Kidney (tissue), 14 donors: ENCODE measurements around the gene LEFTY2. TPM values are rescaled to one million over a fixed set of nuclear protein-coding genes. Genes with fewer than 3 reads are reported as not detected.
A peak's percentile ranks its signal among the peaks of the same experiment; 100 is the strongest.

Experiments used
- DNase-seq, 5 donors: peaks; one replicate each; pipeline ENCODE4 v3.0.0-alpha.2; 2013 to 2020
- FAIRE-seq: peaks from 2 replicates; lab custom pipeline; 2012; peaks lifted over from hg19 to GRCh38; lab: Jason Lieb, UNC
- H3K27ac ChIP-seq, 2 donors: one replicate each; pipeline ENCODE4 v1.7.0; 2013; ENCODE audit warnings: low read depth in 2 of 2, low read length in 2 of 2, inconsistent platforms in 1 of 2
- H3K27me3 ChIP-seq: one replicate; pipeline ENCODE4 v1.7.1; 2013; ENCODE audit warnings: low read length, inconsistent platforms; ENCODE audit not compliant: control insufficient read depth, insufficient read depth
- H3K36me3 ChIP-seq, 3 donors: one replicate each; pipeline versions ENCODE4 v1.7.0 to v1.7.1; 2013; ENCODE audit warnings: low read length in 3 of 3, control low read depth in 1 of 3, inconsistent platforms in 1 of 3; ENCODE audit not compliant: insufficient read depth in 3 of 3, control insufficient read depth in 2 of 3
- H3K4me1 ChIP-seq, 3 donors: one replicate each; pipeline versions ENCODE4 v1.7.0 to v1.7.1; 2013; ENCODE audit warnings: low read length in 3 of 3, inconsistent platforms in 1 of 3, low read depth in 1 of 3; ENCODE audit not compliant: control insufficient read depth in 2 of 3, insufficient read depth in 2 of 3
- H3K4me3 ChIP-seq, 3 donors: one replicate each; pipeline versions ENCODE4 v1.7.0 to v1.8.1; 2013; ENCODE audit warnings: low read length in 3 of 3, control low read depth in 1 of 3, inconsistent platforms in 1 of 3
- H3K9ac ChIP-seq, 3 donors: one replicate each; pipeline versions ENCODE4 v1.7.0 to v1.7.1; 2013; ENCODE audit warnings: low read length in 3 of 3, control low read depth in 1 of 3, inconsistent platforms in 1 of 3
- H3K9me3 ChIP-seq, 3 donors: one replicate each; pipeline versions ENCODE4 v1.7.0 to v1.7.1; 2013; ENCODE audit warnings: low read length in 3 of 3, control low read depth in 1 of 3, inconsistent platforms in 1 of 3; ENCODE audit not compliant: control insufficient read depth in 2 of 3, insufficient read depth in 1 of 3
- CTCF ChIP-seq: IDR thresholded peaks from 3 replicates; pipeline ENCODE4 v1.5.1; 2012; ENCODE audit warnings: mild to moderate bottlenecking, moderate library complexity, borderline replicate concordance; ENCODE audit not compliant: insufficient read depth; ENCODE audit errors: extremely low read depth
- intact Hi-C: fragments of 100-400 bp; cut with DNase I; formaldehyde crosslinking; loops from one replicate; pipeline ENCODE4 v1.11.1; 2022
- polyA plus RNA-seq: library from polyadenylated mRNA; stranded (reverse); fragments of 350-450 nt; fragmentation: Illumina TruSeq; extraction: RNeasy Lipid Tissue Mini Kit (QIAGEN cat#74804); gene quantifications from one replicate; pipeline ENCODE4 v1.2.3, GENCODE V29; 2014; ENCODE audit warnings: low read depth, low replicate concordance; ENCODE audit not compliant: insufficient read depth
- total RNA-seq: library from RNA; stranded (reverse); fragmentation: NEBNext Ultra II Directional; extraction: Animal tissue kit (Norgen Biotek cat#: 25700); gene quantifications from one replicate; pipeline ENCODE4 v1.2.1, GENCODE V29; 2021
- donor health status: control.
- donor health status: control.
- donor health status: control.
- donor health status: control.
- donor health status: control.
- donor health status: DM: yes; HTN: yes; CAD: no.
- donor health status: Normal renal cell carcinoma (clear cell type).

LEFTY2 gene
- total and polyA plus RNA-seq, 2 donors from 2014 or later = 0.13 to 0.28 TPM

DNA sequence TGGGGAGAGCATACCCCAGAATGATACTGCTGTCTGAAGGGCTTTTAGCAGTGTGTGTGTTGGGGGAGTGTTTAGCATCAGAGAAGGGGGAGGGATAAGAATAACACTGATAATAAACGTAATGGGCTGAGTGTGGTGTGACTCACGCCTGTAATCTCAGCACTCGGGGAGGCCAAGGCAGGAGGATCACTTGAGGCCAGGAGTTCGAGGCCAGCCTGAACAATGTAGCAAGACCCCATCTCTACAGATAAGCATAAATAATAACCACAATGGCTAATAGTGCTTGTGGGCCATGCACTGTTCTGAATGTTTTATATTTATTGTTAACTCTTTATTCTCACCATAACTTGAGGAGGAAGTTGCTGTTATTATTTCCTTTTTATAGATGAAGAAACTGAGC lies 2.6 kb upstream of the LEFTY2 start:
- no peak for FAIRE-seq
- Histone ChIP-seq H3K4me1 (peaks cover 0 to 7% (median 0%) of the 10 kb centered on the region in 3 donors), H3K27me3 (no peaks in the 10 kb centered on the region), H3K9me3 (no peaks in the 10 kb centered on the region), H3K27ac (no peak overlapping the region), H3K36me3 (no peaks in the 10 kb centered on the region), H3K9ac (no peak overlapping the region), H3K4me3 (no peak overlapping the region)
- no peak for TF ChIP-seq CTCF
- intact Hi-C loops = no loop called here
- DNase-seq = peak in 1 of 5 donors; percentile 11

- no peak for DNase-seq
- Histone ChIP-seq H3K27me3 (no peaks in the 10 kb centered on the region), H3K36me3 (no peaks in the 10 kb centered on the region), H3K9ac (no peak overlapping the region), H3K4me3 (no peak overlapping the region), H3K27ac (no peak overlapping the region), H3K9me3 (no peaks in the 10 kb centered on the region), H3K4me1 (peaks cover 0 to 7% (median 0%) of the 10 kb centered on the region in 3 donors)
- intact Hi-C loops = no loop called here
- TF ChIP-seq CTCF = no peak
- FAIRE-seq = no peak
Measured at GRCh38 chr1:225942574-225942973, 1.6 kb upstream of the LEFTY2 start.

DNA sequence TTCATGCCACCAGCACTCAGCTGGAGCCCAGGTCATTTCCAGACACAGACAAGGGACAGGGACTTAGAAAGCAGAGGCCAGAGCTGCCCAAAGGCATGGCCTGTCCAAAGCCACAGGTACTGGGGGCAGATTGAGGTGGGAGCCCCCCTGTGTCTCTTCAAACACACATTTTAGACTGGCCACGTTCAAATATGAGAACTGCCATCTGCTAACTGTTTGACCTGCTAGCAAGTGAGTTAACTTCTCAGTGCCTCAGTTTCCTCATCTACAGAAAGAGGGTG lies 862 bp upstream of the LEFTY2 start:
- FAIRE-seq (no peak), DNase-seq (no peak)
- Histone ChIP-seq H3K9ac (no peak overlapping the region), H3K9me3 (no peaks in the 10 kb centered on the region), H3K27ac (no peak overlapping the region), H3K27me3 (no peaks in the 10 kb centered on the region), H3K36me3 (no peaks in the 10 kb centered on the region), H3K4me3 (no peak overlapping the region), H3K4me1 (peaks cover 0 to 7% (median 0%) of the 10 kb centered on the region in 3 donors)
- no peak for TF ChIP-seq CTCF
- intact Hi-C loops = no loop called here
